Measurements from ENCODE around the gene SIDT2.

SIDT2 gene

DNA sequence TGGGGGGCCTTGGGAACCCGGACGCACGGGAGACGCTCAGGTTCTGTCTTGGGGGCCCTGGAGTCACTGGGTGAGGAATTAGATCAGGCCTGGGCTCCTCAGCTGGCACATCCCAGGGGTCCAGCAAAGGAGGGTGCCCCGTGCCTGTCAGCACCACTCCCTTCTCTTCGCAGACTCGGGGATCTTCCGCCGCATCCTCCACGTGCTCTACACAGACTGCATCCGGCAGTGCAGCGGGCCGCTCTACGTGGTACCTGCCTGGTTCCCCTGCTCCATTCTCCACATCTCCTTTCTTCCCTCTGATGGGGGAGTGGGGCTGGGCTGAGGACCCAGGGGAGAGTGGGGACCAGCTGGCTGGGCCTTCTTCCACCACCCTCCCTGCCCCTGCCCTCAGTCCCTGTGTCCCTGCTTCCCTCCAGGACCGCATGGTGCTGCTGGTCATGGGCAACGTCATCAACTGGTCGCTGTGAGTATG is 13.9 kb downstream of the SIDT2 start:
- Histone ChIP-seq H3K79me2 (no peaks in the 10 kb centered on the region), H3K4me2 (ENCODE audit: low read length) (no peak overlapping the region), H3K9me3 (ENCODE audit: control insufficient read depth, low read length) (no peaks in the 10 kb centered on the region), H3K27me3 (ENCODE audit: control insufficient read depth, insufficient read depth, low read length) (no peaks in the 10 kb centered on the region), H3K27ac (no peak overlapping the region), H3K4me3 (ENCODE audit: low read depth, low read length) (no peak overlapping the region), H3K9ac (no peak overlapping the region), H3K36me3 (ENCODE audit: control insufficient read depth, insufficient read depth, low read length) (no peaks in the 10 kb centered on the region), H3K4me1 (no peaks in the 10 kb centered on the region), H2AFZ (no peak overlapping the region)
- TF ChIP-seq, protein P1, sequence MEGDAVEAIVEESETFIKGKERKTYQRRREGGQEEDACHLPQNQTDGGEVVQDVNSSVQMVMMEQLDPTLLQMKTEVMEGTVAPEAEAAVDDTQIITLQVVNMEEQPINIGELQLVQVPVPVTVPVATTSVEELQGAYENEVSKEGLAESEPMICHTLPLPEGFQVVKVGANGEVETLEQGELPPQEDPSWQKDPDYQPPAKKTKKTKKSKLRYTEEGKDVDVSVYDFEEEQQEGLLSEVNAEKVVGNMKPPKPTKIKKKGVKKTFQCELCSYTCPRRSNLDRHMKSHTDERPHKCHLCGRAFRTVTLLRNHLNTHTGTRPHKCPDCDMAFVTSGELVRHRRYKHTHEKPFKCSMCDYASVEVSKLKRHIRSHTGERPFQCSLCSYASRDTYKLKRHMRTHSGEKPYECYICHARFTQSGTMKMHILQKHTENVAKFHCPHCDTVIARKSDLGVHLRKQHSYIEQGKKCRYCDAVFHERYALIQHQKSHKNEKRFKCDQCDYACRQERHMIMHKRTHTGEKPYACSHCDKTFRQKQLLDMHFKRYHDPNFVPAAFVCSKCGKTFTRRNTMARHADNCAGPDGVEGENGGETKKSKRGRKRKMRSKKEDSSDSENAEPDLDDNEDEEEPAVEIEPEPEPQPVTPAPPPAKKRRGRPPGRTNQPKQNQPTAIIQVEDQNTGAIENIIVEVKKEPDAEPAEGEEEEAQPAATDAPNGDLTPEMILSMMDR (IDR thresholded peaks at IDR 0.05) = no peak

DNA sequence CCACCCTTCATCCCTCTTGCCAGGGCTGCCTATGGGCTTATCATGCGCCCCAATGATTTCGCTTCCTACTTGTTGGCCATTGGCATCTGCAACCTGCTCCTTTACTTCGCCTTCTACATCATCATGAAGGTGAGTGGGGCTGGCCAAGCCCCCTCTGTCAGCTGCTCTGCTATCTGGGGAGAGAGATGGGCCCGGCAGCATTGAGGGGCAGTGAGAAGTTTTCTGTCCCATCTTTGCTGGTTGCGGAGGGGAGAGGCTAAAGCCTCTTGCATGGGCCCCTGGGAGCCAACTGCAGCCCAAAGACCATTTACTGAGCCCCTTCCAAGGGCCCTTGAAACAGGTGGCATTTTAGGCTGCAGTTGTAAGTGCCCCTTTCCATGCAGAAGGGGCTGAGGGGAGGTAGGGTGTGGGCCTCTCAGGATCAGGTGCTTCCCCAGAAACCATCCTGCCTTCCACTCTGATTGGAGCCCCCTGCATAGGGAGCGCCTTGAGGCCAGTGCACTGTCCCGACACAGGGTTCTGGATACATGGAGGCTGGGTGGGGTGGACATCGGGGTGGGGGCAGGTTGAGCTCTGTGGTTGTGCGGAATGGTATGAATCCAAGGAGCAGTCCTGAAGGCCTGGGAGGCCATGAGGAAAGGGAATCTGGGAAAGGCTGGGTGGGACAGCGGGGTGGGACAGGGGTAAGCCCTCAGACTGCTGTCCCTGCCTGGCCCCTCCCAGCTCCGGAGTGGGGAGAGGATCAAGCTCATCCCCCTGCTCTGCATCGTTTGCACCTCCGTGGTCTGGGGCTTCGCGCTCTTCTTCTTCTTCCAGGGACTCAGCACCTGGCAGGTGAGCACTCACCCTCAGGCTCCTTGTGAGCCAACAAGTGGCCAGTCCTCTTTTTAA is 14.8 kb downstream of the SIDT2 start:
- no peak overlapping the region for H3K4me3 ChIP-seq (ENCODE audit: low read depth, low read length)
- no peak overlapping the region for H2AFZ ChIP-seq
- H3K79me2 ChIP-seq = no peaks in the 10 kb centered on the region
- no peaks in the 10 kb centered on the region for H3K27me3 ChIP-seq (ENCODE audit: control insufficient read depth, insufficient read depth, low read length)
- no peak overlapping the region for H3K9ac ChIP-seq
- no peak overlapping the region for H3K4me2 ChIP-seq (ENCODE audit: low read length)
- no peaks in the 10 kb centered on the region for H3K36me3 ChIP-seq (ENCODE audit: control insufficient read depth, insufficient read depth, low read length)
- TF ChIP-seq, protein P1 (IDR thresholded peaks at IDR 0.05) = no peak
- no peaks in the 10 kb centered on the region for H3K9me3 ChIP-seq (ENCODE audit: control insufficient read depth, low read length)
- no peak overlapping the region for H3K27ac ChIP-seq
- no peaks in the 10 kb centered on the region for H3K4me1 ChIP-seq

DNA sequence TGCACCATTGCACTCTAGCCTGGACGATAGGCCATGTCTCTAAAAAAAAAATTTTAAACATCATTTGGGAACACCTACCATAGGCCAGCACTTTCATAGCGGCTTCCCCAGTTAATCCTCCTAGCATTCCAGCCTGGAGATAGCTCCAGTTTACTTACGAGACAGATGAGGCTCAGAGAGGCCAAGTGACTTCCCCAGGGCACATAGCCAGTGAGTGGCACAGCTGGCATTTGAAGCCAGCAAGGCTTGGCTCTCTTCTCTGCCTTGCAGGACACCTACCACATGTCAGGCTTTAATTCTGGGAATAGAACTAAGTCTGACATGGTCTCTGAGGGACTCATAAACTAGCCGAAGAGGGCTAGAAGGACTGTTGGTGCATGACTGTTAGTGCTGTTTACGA is 15.7 kb downstream of the SIDT2 start:
- Histone ChIP-seq H3K4me3 (ENCODE audit: low read depth, low read length) (no peak overlapping the region), H2AFZ (no peak overlapping the region), H3K27me3 (ENCODE audit: control insufficient read depth, insufficient read depth, low read length) (no peaks in the 10 kb centered on the region), H3K79me2 (no peaks in the 10 kb centered on the region), H3K36me3 (ENCODE audit: control insufficient read depth, insufficient read depth, low read length) (no peaks in the 10 kb centered on the region), H3K4me2 (ENCODE audit: low read length) (no peak overlapping the region), H3K9me3 (ENCODE audit: control insufficient read depth, low read length) (no peaks in the 10 kb centered on the region), H3K4me1 (no peaks in the 10 kb centered on the region), H3K9ac (no peak overlapping the region), H3K27ac (no peak overlapping the region)
- TF ChIP-seq, protein P1 (IDR thresholded peaks at IDR 0.05) = no peak

DNA sequence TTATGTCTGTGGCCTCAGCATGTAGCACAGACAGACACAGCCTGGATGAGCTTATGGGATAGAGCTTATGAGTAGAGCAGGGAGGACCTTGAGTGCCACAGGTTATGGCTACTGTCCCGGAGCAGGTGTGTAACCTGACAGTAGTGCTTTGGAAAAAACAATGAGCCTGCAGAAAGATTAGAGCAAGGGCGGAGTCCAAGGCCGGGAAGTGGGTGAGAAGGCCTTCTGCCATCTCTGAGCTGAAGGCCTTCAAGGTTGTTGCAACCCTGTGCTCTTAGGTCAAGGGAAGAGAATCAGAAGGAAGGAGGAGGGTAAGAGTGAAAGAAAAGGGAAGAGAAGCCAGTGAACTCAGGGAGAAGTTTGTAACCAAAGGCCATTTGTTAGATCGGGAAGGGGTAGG is 16.7 kb downstream of the SIDT2 start:
- no peak overlapping the region for H3K4me2 ChIP-seq (ENCODE audit: low read length)
- TF ChIP-seq, protein P1 (IDR thresholded peaks at IDR 0.05) = no peak
- no peaks in the 10 kb centered on the region for H3K27me3 ChIP-seq (ENCODE audit: control insufficient read depth, insufficient read depth, low read length)
- no peak overlapping the region for H2AFZ ChIP-seq
- no peak overlapping the region for H3K4me3 ChIP-seq (ENCODE audit: low read depth, low read length)
- no peaks in the 10 kb centered on the region for H3K9me3 ChIP-seq (ENCODE audit: control insufficient read depth, low read length)
- H3K9ac ChIP-seq = no peak overlapping the region
- no peaks in the 10 kb centered on the region for H3K4me1 ChIP-seq
- no peaks in the 10 kb centered on the region for H3K79me2 ChIP-seq
- no peaks in the 10 kb centered on the region for H3K36me3 ChIP-seq (ENCODE audit: control insufficient read depth, insufficient read depth, low read length)
- no peak overlapping the region for H3K27ac ChIP-seq

DNA sequence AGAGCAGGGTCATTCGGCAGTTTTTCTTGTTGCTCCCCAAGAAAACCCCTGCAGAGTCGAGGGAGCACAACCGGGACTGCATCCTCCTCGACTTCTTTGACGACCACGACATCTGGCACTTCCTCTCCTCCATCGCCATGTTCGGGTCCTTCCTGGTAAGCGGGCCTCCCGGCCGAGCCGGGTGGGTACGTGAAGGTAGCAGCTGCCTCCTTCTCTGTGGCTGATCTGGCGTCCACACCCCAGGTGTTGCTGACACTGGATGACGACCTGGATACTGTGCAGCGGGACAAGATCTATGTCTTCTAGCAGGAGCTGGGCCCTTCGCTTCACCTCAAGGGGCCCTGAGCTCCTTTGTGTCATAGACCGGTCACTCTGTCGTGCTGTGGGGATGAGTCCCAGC is 17.2 kb downstream of the SIDT2 start:
- no peak overlapping the region for H3K9ac ChIP-seq
- TF ChIP-seq, protein P1 (IDR thresholded peaks at IDR 0.05) = no peak

More for the DNA sequence above, 17.2 kb downstream of the SIDT2 start:
- Histone ChIP-seq H3K36me3 (ENCODE audit: control insufficient read depth, insufficient read depth, low read length) (no peaks in the 10 kb centered on the region), H3K4me2 (ENCODE audit: low read length) (no peak overlapping the region), H3K27me3 (ENCODE audit: control insufficient read depth, insufficient read depth, low read length) (no peaks in the 10 kb centered on the region), H3K9me3 (ENCODE audit: control insufficient read depth, low read length) (no peaks in the 10 kb centered on the region), H3K4me1 (no peaks in the 10 kb centered on the region), H3K27ac (no peak overlapping the region), H2AFZ (no peak overlapping the region), H3K79me2 (no peaks in the 10 kb centered on the region), H3K4me3 (ENCODE audit: low read depth, low read length) (no peak overlapping the region)
